NCI-H2196 (cell line): ENCODE results near the gene RPL6.
"Not testable (repeated sequence)": the region's sequence is repeated elsewhere in the genome, so short reads cannot be mapped to it uniquely, and the experiment has no call there.

Source experiments
- DNase-seq: peaks from one replicate; lab custom pipeline; 2025; ENCODE audit not compliant: unreplicated experiment; lab: John Stamatoyannopoulos, UW

The RPL6 gene

GRCh38 chr12:112419297-112420133 lies 10.1 kb upstream of the RPL6 start:
- peak; percentile 53 for DNase-seq

- DNase-seq, result peak; percentile 80
Measured at GRCh38 chr12:112418608-112419296, 9.3 kb upstream of the RPL6 start, which contains the start of gene PTPN11. PTPN11 (plus strand) TSS chr12:112418947; CDS start chr12:112419112, 165 bp downstream.

GRCh38 chr12:112418273-112418607 lies 8.8 kb upstream of the RPL6 start:
- DNase-seq, result no peak

- not testable (repeated sequence) for DNase-seq
Measured at GRCh38 chr12:112415457-112415856, 6.1 kb upstream of the RPL6 start.

GRCh38 chr12:112413855-112414625 lies 4.6 kb upstream of the RPL6 start:
- DNase-seq, result no peak

- no peak for DNase-seq
Measured at GRCh38 chr12:112409906-112410244, 470 bp upstream of the RPL6 start.

GRCh38 chr12:112408621-112409020 lies 784 bp downstream of the RPL6 start:
- DNase-seq, result no peak

GRCh38 chr12:112407683-112408082 lies 1.7 kb downstream of the RPL6 start:
- DNase-seq, result not testable (repeated sequence)

- no peak for DNase-seq
Measured at GRCh38 chr12:112406519-112407488, 2.6 kb downstream of the RPL6 start.

- DNase-seq, result no peak
Measured at GRCh38 chr12:112401903-112402498, 7.4 kb downstream of the RPL6 start.

- DNase-seq, result no peak
Measured at GRCh38 chr12:112401054-112401453, 8.4 kb downstream of the RPL6 start.

- DNase-seq, result no peak
Measured at GRCh38 chr12:112393328-112393727, 16.1 kb downstream of the RPL6 start.

- not testable (repeated sequence) for DNase-seq
Measured at GRCh38 chr12:112389922-112390654, 19.3 kb downstream of the RPL6 start.

- no peak for DNase-seq
Measured at GRCh38 chr12:112389228-112389627, 20.2 kb downstream of the RPL6 start.

- no peak for DNase-seq
Measured at GRCh38 chr12:112386726-112387125, 22.7 kb downstream of the RPL6 start.

- no peak for DNase-seq
Measured at GRCh38 chr12:112382866-112383265, 26.5 kb downstream of the RPL6 start.

- peak; percentile 98 for DNase-seq
Measured at GRCh38 chr12:112381883-112382796, 27.3 kb downstream of the RPL6 start, which contains the start of gene HECTD4. HECTD4 (minus strand) TSS chr12:112382431; CDS start chr12:112382128, 303 bp downstream.

- no peak for DNase-seq
Measured at GRCh38 chr12:112381406-112381882, 28.0 kb downstream of the RPL6 start.
